Loucy (cell line): ENCODE data around the gene SLC22A15.

Experiments used
- CTCF ChIP-seq: fragments of 200-600 bp; sonication (generic); conservative IDR thresholded peaks from 2 replicates; pipeline ENCODE4 v1.5.1; 2014; ENCODE audit warnings: mild to moderate bottlenecking, antibody characterized with exemption, low read length
- EZH2phosphoT487 ChIP-seq: fragments of 200-600 bp; IDR thresholded peaks from 2 replicates; pipeline ENCODE4 v1.6.1; 2018; ENCODE audit warnings: antibody characterized with exemption, mild to moderate bottlenecking, moderate library complexity, borderline replicate concordance

DNA sequence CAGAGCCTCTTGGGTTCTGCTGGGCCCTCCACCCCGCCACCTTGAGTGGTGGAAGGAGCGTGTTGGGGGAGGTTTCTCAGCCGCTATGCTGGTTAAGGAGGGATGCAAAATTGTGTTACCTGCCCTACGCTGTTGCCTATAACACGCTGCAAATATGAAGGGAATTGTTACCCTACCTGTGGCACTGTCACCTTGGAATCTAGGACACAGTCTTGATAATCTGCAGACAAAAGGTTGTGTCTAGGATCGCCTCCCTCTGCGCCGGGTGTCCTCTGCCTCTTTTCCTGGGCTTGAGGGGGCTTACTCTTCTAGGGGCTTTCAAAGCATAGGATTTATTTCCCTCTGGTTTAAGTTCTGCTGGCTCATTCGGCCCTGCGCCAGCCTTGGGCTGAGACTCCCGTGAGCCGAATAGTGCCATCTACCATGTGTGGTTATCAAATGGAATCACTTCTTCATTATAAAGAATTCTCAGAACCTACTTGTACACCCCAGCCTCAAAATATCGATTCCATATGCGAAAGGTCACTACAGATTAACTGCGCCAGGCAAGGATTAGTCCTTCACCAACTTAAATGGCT lies 697 bp downstream of the SLC22A15 start:
- TF ChIP-seq CTCF (no peak), EZH2phosphoT487 (no peak)
